OCI-LY7 (cell line): ENCODE results near the gene MALSU1. TPM values are rescaled to one million over a fixed set of nuclear protein-coding genes. Genes with fewer than 3 reads are reported as not detected.

Experiments
- BruUV-seq: library from RNA; stranded (reverse); fragments of 400-500 nt; replicated peaks from 2 replicates; lab custom pipeline; 2021; lab: Mats Ljungman, UMichigan
- CTCF ChIA-PET: fragments of 300-600 bp; sonication (Branson Sonifier 250); formaldehyde crosslinking; loops from one replicate; lab custom pipeline; 2022; ENCODE audit warnings: antibody characterized with exemption; ENCODE audit not compliant: unreplicated experiment; lab: Charles Lee
- POLR2A ChIA-PET: fragments of 300-600 bp; sonication (Branson Sonifier 250); formaldehyde crosslinking; loops from one replicate; lab custom pipeline; 2022; ENCODE audit warnings: antibody characterized with exemption; lab: Charles Lee
- DNase-seq: peaks from one replicate; pipeline ENCODE4 v3.0.0-alpha.2; 2015; ENCODE audit warnings: low spot score
- H2AFZ ChIP-seq: fragments of 200-600 bp; sonication (generic), shearing (Covaris generic); 2 replicates; pipeline ENCODE4 v1.6.1; 2014; ENCODE audit warnings: mild to moderate bottlenecking, antibody characterized with exemption, low read length, moderate library complexity
- H3K27ac ChIP-seq: fragments of 200-600 bp; sonication (generic); 2 replicates; pipeline ENCODE4 v1.5.1; 2014; ENCODE audit warnings: mixed run types, low read depth, mild to moderate bottlenecking, moderate library complexity, low read length, inconsistent platforms; ENCODE audit not compliant: poor library complexity, severe bottlenecking
- H3K36me3 ChIP-seq: fragments of 200-600 bp; sonication (generic); 2 replicates; pipeline ENCODE4 v1.6.1; 2014; ENCODE audit warnings: mild to moderate bottlenecking, antibody characterized with exemption, low read length, moderate library complexity, mixed read lengths; ENCODE audit not compliant: insufficient read depth
- H3K4me1 ChIP-seq: fragments of 200-600 bp; sonication (generic); 2 replicates; pipeline ENCODE4 v1.5.1; 2014; ENCODE audit warnings: mild to moderate bottlenecking, low read length; ENCODE audit not compliant: insufficient read depth, poor library complexity, severe bottlenecking
- H3K4me2 ChIP-seq: fragments of 200-600 bp; sonication (generic); 2 replicates; pipeline ENCODE4 v1.6.1; 2014; ENCODE audit warnings: mild to moderate bottlenecking, low read length
- H3K4me3 ChIP-seq: fragments of 200-600 bp; sonication (generic); 2 replicates; pipeline ENCODE4 v1.5.1; 2014; ENCODE audit warnings: mild to moderate bottlenecking, low read depth, low read length; ENCODE audit not compliant: poor library complexity, severe bottlenecking
- H3K79me2 ChIP-seq: fragments of 200-600 bp; sonication (generic); 2 replicates; pipeline ENCODE4 v1.6.1; 2016; ENCODE audit warnings: low read depth, mild to moderate bottlenecking, low read length, moderate library complexity, mixed read lengths; ENCODE audit not compliant: insufficient read depth
- H3K9me2 ChIP-seq: fragments of 200-600 bp; sonication (generic); 2 replicates; pipeline ENCODE4 v1.6.1; 2016; ENCODE audit warnings: mild to moderate bottlenecking, low read length, mixed read lengths; ENCODE audit not compliant: insufficient read depth
- H3K9me3 ChIP-seq: fragments of 200-600 bp; sonication (generic); 2 replicates; pipeline ENCODE4 v1.6.1; 2014; ENCODE audit warnings: mild to moderate bottlenecking, mixed run types, low read length, mixed read lengths
- H4K20me1 ChIP-seq: fragments of 200-600 bp; sonication (generic); 2 replicates; pipeline ENCODE4 v1.6.1; 2014; ENCODE audit warnings: mild to moderate bottlenecking, antibody characterized with exemption, low read length, moderate library complexity, mixed read lengths; ENCODE audit not compliant: insufficient read depth
- EZH2phosphoT487 ChIP-seq: fragments of 200-600 bp; sonication (generic); IDR thresholded peaks from 2 replicates; pipeline ENCODE4 v1.6.1; 2018; ENCODE audit warnings: low read depth, borderline replicate concordance, mild to moderate bottlenecking, mixed run types, antibody characterized with exemption, low read length, moderate library complexity, mixed read lengths
- intact Hi-C: fragments of 100-400 bp; cut with micrococcal nuclease; formaldehyde crosslinking; loops from one replicate; pipeline ENCODE4 v1.10.0; 2022; ENCODE audit not compliant: unreplicated experiment
- total RNA-seq, 2 experiments: library from RNA; depleted of rRNA in 1 of 2; stranded (reverse); fragments of >200 nt in 1 of 2; shearing (Covaris generic) in 1 of 2; gene quantifications; 2 replicates each; pipeline ENCODE4 v1.2.3, GENCODE V29; 2014 to 2022
- TF ChIP-seq, protein P1 (sequence below): fragments of 200-600 bp; sonication (generic); conservative IDR thresholded peaks from 2 replicates; pipeline ENCODE4 v1.5.1; 2014; ENCODE audit warnings: mild to moderate bottlenecking, antibody characterized with exemption, low read length, moderate library complexity, mixed read lengths

Gene MALSU1
- total RNA-seq, 2 experiments from 2014 or later, result 66.4 to 107 TPM

DNA sequence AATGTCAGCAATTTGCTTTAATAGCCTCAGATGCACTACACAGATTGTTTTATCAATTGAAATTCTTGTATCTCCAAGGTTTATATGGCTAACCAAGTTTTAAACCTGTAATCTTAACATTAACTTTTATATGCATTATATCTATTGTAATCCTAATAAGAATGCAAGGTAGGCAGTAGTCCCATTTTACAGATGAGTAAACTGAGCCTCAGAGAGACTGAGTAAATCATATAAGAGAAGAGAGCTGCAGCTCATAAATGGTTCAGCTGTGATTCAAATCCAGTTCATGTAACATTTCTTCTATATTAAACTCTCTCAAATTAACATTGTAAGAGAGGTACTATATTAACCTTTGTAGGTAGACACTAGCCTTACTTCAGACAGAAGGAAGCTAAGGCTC is 44.0 kb downstream of the MALSU1 start:
- peaks cover 72% of the 10 kb centered on the region for H3K36me3 ChIP-seq
- no peak overlapping the region for H3K27ac ChIP-seq
- BruUV-seq, result no TSS peak
- CTCF ChIA-PET, result interaction anchor here (0.5 kb wide), 1 partner anchor 325 kb away, joined by 3 read pairs; no protein-coding TSS in a partner anchor
- H3K4me1 ChIP-seq, result peaks cover 9% of the 10 kb centered on the region
- POLR2A ChIA-PET, result interaction anchor here (1.1 to 2.3 kb wide), 4 partner anchors 12 to 181 kb away, joined by 3 to 7 read pairs (median 4); no protein-coding TSS in a partner anchor
- intact Hi-C loops, result no loop called here
- no peaks in the 10 kb centered on the region for H3K79me2 ChIP-seq
- DNase-seq, result no peak
- no peaks in the 10 kb centered on the region for H3K9me3 ChIP-seq
- H3K9me2 ChIP-seq, result no peaks in the 10 kb centered on the region
- H3K4me3 ChIP-seq, result no peak overlapping the region
- H4K20me1 ChIP-seq, result no peaks in the 10 kb centered on the region
- H2AFZ ChIP-seq, result no peak overlapping the region
- no peak for TF ChIP-seq EZH2phosphoT487
- TF ChIP-seq, protein P1, sequence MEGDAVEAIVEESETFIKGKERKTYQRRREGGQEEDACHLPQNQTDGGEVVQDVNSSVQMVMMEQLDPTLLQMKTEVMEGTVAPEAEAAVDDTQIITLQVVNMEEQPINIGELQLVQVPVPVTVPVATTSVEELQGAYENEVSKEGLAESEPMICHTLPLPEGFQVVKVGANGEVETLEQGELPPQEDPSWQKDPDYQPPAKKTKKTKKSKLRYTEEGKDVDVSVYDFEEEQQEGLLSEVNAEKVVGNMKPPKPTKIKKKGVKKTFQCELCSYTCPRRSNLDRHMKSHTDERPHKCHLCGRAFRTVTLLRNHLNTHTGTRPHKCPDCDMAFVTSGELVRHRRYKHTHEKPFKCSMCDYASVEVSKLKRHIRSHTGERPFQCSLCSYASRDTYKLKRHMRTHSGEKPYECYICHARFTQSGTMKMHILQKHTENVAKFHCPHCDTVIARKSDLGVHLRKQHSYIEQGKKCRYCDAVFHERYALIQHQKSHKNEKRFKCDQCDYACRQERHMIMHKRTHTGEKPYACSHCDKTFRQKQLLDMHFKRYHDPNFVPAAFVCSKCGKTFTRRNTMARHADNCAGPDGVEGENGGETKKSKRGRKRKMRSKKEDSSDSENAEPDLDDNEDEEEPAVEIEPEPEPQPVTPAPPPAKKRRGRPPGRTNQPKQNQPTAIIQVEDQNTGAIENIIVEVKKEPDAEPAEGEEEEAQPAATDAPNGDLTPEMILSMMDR, result no peak
- H3K4me2 ChIP-seq, result no peak overlapping the region

GRCh38 chr7:23343806-23344475 is 44.8 kb downstream of the MALSU1 start:
- Histone ChIP-seq H3K27ac (no peak overlapping the region), H3K4me2 (no peak overlapping the region), H2AFZ (no peak overlapping the region), H3K9me2 (no peaks in the 10 kb centered on the region), H3K36me3 (peaks cover 70% of the 10 kb centered on the region), H3K4me1 (peaks cover 9% of the 10 kb centered on the region), H3K9me3 (no peaks in the 10 kb centered on the region), H4K20me1 (no peaks in the 10 kb centered on the region), H3K79me2 (no peaks in the 10 kb centered on the region), H3K4me3 (no peak overlapping the region)
- POLR2A ChIA-PET, result interaction anchor here (0.5 to 2.3 kb wide), 5 partner anchors 13 to 180 kb away, joined by 3 to 7 read pairs (median 3); no protein-coding TSS in a partner anchor
- BruUV-seq, result no TSS peak
- CTCF ChIA-PET, result interaction anchor here (0.5 kb wide), 1 partner anchor 324 kb away, joined by 3 read pairs; no protein-coding TSS in a partner anchor
- no peak for DNase-seq
- TF ChIP-seq, protein P1, result no peak
- TF ChIP-seq EZH2phosphoT487, result no peak
- intact Hi-C loops, result no loop called here

DNA sequence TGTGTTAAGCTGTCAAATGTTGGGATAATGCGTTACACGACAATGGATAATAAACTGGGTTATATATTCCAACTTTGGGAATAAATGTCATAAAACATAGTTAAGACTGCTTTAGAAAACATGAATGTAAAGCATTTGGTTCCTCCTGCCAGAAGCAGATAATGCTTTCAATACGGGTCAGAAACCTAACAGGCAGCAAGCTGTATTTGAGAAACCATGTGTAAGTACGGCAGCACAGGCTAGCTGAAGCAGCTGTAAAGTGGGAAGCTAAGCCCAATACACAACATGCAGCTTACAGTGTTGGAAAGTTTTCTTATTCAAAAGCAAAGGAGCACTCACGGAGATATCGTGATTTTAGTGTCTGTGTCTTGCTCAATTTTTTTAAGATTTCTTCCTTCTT is 46.5 kb downstream of the MALSU1 start:
- Histone ChIP-seq H3K4me1 (peaks cover 9% of the 10 kb centered on the region), H4K20me1 (no peaks in the 10 kb centered on the region), H2AFZ (no peak overlapping the region), H3K9me3 (no peaks in the 10 kb centered on the region), H3K4me2 (no peak overlapping the region), H3K4me3 (no peak overlapping the region), H3K27ac (peak overlapping the region; percentile 18), H3K9me2 (no peaks in the 10 kb centered on the region), H3K36me3 (peaks cover 62% of the 10 kb centered on the region), H3K79me2 (no peaks in the 10 kb centered on the region)
- no TSS peak for BruUV-seq
- ChIA-PET CTCF (no interaction called here), POLR2A (interaction anchor here (0.6 to 2.2 kb wide), 3 partner anchors 9 to 22 kb away, joined by 3 to 11 read pairs (median 4); no protein-coding TSS in a partner anchor)
- DNase-seq, result no peak
- TF ChIP-seq, protein P1, result no peak
- no peak for TF ChIP-seq EZH2phosphoT487
- intact Hi-C loops, result no loop called here
